Hippocampal formation (tissue), 2 donors: ENCODE results near the gene CGREF1.

Experiments used
- DNase-seq, 2 donors: peaks; one replicate each; lab custom pipeline; 2025; lab: John Stamatoyannopoulos, UW

CGREF1 gene

GRCh38 chr2:27074738-27075565 lies 44.0 kb downstream of the CGREF1 start:
- no peak for DNase-seq

DNA sequence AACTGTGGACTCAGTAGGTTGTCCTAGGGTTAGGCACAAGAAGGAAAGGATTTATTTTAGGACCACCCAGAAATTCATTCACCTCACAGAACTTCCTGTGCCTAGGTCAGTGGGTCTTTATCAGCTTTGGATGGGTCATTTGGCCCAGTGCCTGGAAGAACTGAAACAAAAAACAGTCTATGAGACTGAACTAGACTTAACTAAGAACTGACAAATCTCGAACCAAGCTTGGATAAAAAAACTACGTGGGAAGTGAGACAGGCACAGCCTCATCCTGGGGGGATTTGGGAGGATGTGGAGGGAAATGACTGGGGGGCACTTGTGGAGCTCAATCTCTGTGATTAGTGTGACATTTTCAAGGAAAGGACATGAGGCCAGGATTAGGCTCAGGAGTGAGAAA lies 45.1 kb downstream of the CGREF1 start:
- no peak for DNase-seq

- DNase-seq, result no peak
These were observed 46.0 kb downstream of the CGREF1 start for GRCh38 chr2:27072920-27073319.

DNA sequence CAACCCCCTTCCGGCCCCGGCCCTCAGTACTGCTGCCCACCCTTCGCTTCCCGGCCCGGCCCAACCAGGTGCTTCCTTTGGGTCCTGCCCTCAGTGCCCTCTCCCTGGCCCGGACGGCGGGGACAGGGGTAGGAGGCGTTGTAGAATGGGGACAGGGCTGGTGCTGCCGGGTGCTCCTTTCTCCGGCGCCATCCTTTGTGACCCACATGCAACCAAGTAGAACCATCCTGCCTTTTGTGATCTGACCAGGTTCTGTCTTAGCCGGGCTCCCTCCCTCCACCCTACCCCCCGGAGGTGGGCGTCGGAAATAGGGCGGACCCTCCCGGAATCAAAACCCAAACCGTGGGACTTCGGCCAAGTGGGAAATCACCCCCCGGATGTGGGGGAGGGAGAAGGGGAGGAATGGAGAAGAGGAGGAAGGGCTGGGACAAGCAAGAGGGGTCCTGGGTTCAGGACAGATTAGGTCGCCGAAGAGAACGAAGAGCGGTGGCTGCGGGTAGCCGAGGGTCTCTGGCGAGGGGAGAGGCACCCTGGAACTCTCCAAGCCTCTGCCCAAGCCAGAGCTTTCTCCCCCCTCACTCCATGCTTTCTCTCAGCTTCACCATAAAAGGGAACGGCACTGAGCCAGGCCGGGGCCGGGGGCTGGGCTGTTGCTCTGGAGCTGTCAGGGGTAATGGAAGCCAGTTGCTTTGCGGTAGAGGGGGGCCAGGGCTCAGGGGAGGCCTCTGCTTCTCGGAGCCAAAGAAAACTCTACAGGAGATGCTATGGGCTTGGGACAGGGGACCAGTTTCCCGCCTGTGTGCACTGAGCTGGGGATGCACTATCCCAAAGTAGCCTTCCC lies 46.7 kb downstream of the CGREF1 start:
- peak in 1 of 2 donors; percentile 14 for DNase-seq

- DNase-seq, result peak; percentile 92 to 93
These were observed 47.5 kb downstream of the CGREF1 start, which contains the start of gene OST4 for GRCh38 chr2:27071277-27071989. Gene OST4, minus strand, starts transcription at chr2:27071654.

DNA sequence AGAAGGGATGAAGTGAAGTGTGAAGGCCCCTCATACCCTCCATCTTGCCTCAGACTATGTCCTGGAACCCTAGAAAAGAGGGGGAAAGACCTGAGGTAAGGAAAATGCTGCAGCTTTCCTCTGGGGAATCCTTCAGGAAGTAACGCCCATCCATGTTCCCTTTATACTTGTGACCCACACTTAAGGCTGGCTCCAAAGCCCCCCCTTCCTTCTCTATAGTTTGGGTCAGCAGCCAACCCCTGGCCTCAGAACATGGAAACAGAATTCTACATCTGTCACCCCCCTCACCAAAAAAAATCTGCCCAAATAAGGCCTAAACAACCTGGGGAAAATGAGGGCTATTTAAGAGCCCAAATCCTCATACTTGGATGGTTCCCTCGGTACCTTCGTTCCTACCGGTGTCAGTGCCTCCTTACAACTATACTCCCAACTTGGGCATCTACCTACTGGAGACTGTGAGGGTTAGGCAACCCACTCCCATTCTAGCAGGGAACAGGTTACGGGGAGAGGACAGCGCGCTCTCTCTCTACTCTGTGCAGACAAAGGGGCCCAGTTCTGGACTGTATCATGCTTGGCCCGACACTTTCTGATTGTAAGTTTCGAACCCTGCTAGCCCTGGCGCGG lies 48.2 kb downstream of the CGREF1 start:
- DNase-seq, result no peak

- no peak for DNase-seq
These were observed 48.8 kb downstream of the CGREF1 start for GRCh38 chr2:27069961-27070618.

GRCh38 chr2:27069436-27069835 lies 49.5 kb downstream of the CGREF1 start:
- no peak for DNase-seq

GRCh38 chr2:27067385-27067784 lies 51.5 kb downstream of the CGREF1 start:
- no peak for DNase-seq

DNA sequence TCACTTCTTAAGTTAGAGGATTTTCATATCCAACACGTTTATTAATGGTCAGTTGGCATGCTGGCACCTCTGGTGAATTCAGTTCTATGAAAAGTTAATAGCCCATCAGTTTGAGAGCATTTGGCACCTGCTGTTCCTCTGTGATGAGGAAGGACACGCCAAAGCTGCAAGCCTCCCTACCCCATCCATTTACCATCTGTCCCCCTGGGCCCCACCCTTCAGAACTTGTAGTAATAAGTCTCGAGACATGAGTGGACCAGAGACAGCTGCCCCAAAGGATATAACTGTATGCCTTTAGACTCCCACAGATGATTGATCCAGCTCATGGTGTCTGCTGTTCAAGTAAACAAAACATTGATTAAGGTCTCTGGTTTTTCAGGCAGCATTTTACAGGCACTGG lies 53.8 kb downstream of the CGREF1 start:
- no peak for DNase-seq

DNA sequence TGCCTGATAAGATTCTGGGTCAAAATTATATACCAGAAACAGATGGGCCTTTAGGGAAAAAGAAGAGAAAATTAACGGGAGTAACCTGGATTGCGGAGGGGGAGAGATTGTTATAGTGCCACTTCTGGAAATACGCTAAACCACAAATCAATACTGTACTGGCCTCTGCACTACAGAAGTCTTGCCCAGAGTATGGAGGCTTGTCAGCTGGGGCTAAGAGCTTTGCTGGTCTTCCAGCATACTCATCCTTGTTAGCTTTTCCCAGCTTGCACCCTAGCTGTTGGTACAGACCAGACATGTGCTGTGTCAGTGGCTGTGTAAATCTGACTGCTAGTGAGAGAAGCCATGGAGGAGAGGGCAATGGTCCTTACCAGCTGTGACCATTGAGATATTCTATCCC lies 58.6 kb downstream of the CGREF1 start:
- DNase-seq, result no peak

- DNase-seq, result no peak
These were observed 59.6 kb downstream of the CGREF1 start for GRCh38 chr2:27059141-27059820.

GRCh38 chr2:27058210-27058609 lies 60.7 kb downstream of the CGREF1 start:
- DNase-seq, result no peak

DNA sequence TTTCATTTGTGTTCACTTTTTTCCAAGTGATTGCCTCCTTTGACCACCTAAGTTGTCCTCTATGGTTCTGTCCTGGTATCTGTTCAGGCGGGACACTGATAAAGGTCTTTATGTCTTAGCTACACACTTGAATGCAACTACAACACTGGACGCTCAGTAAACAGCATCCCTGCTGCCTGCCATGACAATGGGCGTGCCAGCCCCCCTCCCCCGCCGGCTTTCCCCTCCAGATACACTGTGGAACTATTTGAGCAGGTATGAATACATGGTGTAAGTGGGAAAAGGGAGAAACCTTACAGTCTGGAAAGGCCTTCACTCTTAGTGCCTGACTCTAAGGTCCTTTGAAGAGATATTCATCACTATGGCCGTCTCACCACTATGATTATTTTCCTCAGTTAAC lies 61.7 kb downstream of the CGREF1 start:
- no peak for DNase-seq

DNA sequence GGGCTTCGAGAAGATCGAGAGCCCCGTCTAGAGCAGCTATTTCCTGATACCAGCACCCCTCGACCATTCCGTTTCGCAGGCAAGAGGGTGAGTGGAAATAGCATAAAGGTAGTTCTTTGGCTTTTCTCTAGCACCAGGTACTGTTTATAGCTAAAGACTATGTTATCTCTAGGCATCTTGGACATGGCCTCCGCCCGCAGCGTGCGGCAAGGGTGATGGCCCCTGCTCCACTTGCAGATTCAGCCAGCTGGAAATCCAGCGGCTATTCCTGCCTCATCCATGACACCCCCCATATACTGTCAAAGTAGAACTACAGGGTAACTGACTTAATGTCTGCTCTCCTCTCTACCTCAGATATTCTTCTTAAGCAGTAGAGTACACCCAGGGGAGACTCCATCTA lies 64.2 kb downstream of the CGREF1 start:
- no peak for DNase-seq

GRCh38 chr2:27053776-27054175 lies 65.2 kb downstream of the CGREF1 start:
- no peak for DNase-seq

DNA sequence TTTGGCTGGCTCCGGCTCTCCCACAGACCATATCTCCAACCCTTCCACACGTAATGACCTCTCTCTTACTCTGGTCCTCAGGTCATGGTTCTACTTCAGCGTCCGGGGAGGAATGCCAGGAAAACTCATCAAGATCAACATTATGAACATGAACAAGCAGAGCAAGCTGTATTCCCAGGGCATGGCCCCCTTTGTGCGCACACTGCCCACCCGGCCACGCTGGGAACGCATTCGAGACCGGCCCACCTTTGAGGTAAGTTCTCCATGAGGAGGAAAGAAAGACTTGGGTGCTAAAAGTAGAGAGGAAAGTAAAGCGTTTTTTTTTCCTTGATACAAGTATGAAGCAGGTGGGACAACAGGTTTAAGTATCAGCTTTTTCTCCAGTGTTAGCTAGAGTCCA lies 65.6 kb downstream of the CGREF1 start:
- no peak for DNase-seq

GRCh38 chr2:27051902-27052645 lies 66.9 kb downstream of the CGREF1 start:
- no peak for DNase-seq

GRCh38 chr2:27050996-27051901 lies 67.7 kb downstream of the CGREF1 start, which contains the start of gene AGBL5:
Gene AGBL5, plus strand, starts transcription at chr2:27051668. Its CDS starts 1,291 bp downstream, at chr2:27052959.
- peak; percentile 83 to 86 for DNase-seq
